ENCODE measurements around the gene TMPRSS7. TPM values are rescaled to one million over a fixed set of nuclear protein-coding genes. Genes with fewer than 3 reads are reported as not detected.
A peak's percentile ranks its signal among the peaks of the same experiment; 100 is the strongest.

The TMPRSS7 gene
- total and polyA plus RNA-seq, 2 donors from 2014 or later, result not detected

GRCh38 chr3:112128843-112129727 is 94.5 kb downstream of the TMPRSS7 start:
- no peak for FAIRE-seq
- H3K9me3 ChIP-seq (ENCODE audit: control insufficient read depth in 2 of 3, insufficient read depth in 1 of 3, low read length in 3 of 3), result no peaks in the 10 kb centered on the region
- TF ChIP-seq CTCF (IDR thresholded peaks at IDR 0.05; ENCODE audit: borderline replicate concordance, extremely low read depth, insufficient read depth), result no peak
- no peaks in the 10 kb centered on the region for H3K36me3 ChIP-seq (ENCODE audit: control insufficient read depth in 2 of 3, insufficient read depth in 3 of 3, low read length in 3 of 3)
- no peaks in the 10 kb centered on the region for H3K27me3 ChIP-seq (ENCODE audit: control insufficient read depth, insufficient read depth, low read length)
- H3K9ac ChIP-seq (ENCODE audit: low read length in 3 of 3), result no peak overlapping the region
- DNase-seq, result peak in 3 of 5 donors; percentile 45 to 79 (median 64)
- intact Hi-C loops (cut with DNase I), result no loop called here
- H3K4me1 ChIP-seq (ENCODE audit: control insufficient read depth in 2 of 3, insufficient read depth in 2 of 3, low read depth in 1 of 3, low read length in 3 of 3), result peaks cover 0 to 6% (median 2%) of the 10 kb centered on the region in 3 donors
- H3K4me3 ChIP-seq (ENCODE audit: low read length in 3 of 3), result no peak overlapping the region
- no peak overlapping the region for H3K27ac ChIP-seq (ENCODE audit: low read depth in 2 of 2, low read length in 2 of 2)

DNA sequence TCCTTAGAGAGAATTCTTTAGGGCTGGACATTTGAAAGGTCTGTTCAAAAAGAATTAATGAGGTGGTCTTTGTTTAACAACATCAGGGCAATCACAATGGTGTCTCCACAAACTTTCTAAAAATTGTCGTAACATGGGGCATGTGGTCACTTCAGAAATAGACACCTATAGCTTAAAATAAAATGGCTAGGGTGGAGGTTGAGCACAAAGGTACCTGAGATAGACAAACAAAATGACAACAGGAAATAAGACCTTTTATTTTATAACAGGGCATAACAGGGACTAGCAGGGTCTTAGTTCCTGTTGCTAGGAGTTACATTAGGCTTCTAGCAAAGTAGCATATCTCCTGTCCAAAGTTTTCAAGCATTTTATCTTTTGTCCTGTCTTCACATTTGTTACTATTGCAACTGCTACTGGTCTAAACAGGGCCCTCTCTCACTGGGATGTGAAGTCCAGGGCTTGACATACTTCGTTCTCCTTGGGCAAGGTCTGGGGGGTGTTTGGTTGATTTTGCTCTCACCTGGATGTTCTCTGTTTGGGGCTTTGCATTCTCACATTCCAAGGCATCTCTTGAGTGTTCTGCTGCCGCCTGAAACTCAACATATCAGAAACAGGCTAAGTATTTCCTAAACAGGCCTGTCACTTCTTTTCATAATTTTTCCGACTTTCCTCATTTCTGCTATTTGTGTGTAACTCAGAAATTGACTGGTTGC is 95.5 kb downstream of the TMPRSS7 start:
- no peak for FAIRE-seq
- no peak overlapping the region for H3K9ac ChIP-seq (ENCODE audit: low read length in 3 of 3)
- no peak for TF ChIP-seq CTCF (IDR thresholded peaks at IDR 0.05; ENCODE audit: borderline replicate concordance, extremely low read depth, insufficient read depth)

DNA sequence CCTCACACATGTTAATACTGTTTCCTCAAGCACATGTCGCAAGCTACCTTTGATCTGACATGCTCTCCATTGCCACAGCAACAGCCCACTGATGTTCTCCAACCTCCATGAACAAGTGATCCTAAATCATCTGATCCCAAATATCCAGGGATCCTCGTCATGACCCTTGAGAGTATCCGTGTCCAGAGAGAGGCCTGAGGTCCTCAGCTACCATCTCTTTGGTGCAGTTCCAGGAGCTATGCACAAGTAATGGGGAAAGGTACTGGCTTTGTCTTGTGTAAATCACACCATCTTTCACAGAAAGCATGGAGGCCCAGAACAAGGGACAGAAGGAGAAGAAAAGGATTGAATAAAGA is 96.1 kb downstream of the TMPRSS7 start:
- Histone ChIP-seq H3K4me1 (ENCODE audit: control insufficient read depth in 2 of 3, insufficient read depth in 2 of 3, low read depth in 1 of 3, low read length in 3 of 3) (peaks cover 0 to 8% (median 2%) of the 10 kb centered on the region in 3 donors), H3K9me3 (ENCODE audit: control insufficient read depth in 2 of 3, insufficient read depth in 1 of 3, low read length in 3 of 3) (no peaks in the 10 kb centered on the region), H3K27ac (ENCODE audit: low read depth in 2 of 2, low read length in 2 of 2) (no peak overlapping the region), H3K36me3 (ENCODE audit: control insufficient read depth in 2 of 3, insufficient read depth in 3 of 3, low read length in 3 of 3) (no peaks in the 10 kb centered on the region), H3K27me3 (ENCODE audit: control insufficient read depth, insufficient read depth, low read length) (no peaks in the 10 kb centered on the region), H3K4me3 (ENCODE audit: low read length in 3 of 3) (no peak overlapping the region), H3K9ac (ENCODE audit: low read length in 3 of 3) (no peak overlapping the region)
- intact Hi-C loops (cut with DNase I), result no loop called here
- no peak for FAIRE-seq
- DNase-seq, result no peak
- TF ChIP-seq CTCF (IDR thresholded peaks at IDR 0.05; ENCODE audit: borderline replicate concordance, extremely low read depth, insufficient read depth), result no peak

More for the DNA sequence above, 95.5 kb downstream of the TMPRSS7 start:
- H3K4me3 ChIP-seq (ENCODE audit: low read length in 3 of 3), result no peak overlapping the region
- no peaks in the 10 kb centered on the region for H3K27me3 ChIP-seq (ENCODE audit: control insufficient read depth, insufficient read depth, low read length)
- H3K36me3 ChIP-seq (ENCODE audit: control insufficient read depth in 2 of 3, insufficient read depth in 3 of 3, low read length in 3 of 3), result no peaks in the 10 kb centered on the region
- intact Hi-C loops (cut with DNase I), result no loop called here
- no peaks in the 10 kb centered on the region for H3K9me3 ChIP-seq (ENCODE audit: control insufficient read depth in 2 of 3, insufficient read depth in 1 of 3, low read length in 3 of 3)
- H3K4me1 ChIP-seq (ENCODE audit: control insufficient read depth in 2 of 3, insufficient read depth in 2 of 3, low read depth in 1 of 3, low read length in 3 of 3), result peaks cover 0 to 8% (median 2%) of the 10 kb centered on the region in 3 donors
- no peak overlapping the region for H3K27ac ChIP-seq (ENCODE audit: low read depth in 2 of 2, low read length in 2 of 2)
- DNase-seq, result no peak

Small RNA genes within 50 kb of the gene (microRNA-seq; reads per million reads assigned to microRNA genes)
- gene MIR567, result not detected

Other genes starting within 250 kb of the TMPRSS7 start
- gene PHLDB2, start 175.5 kb upstream of the TMPRSS7 start, total RNA-seq, result 85.6 TPM
- gene PHLDB2, start 175.5 kb upstream of the TMPRSS7 start, polyA plus RNA-seq (ENCODE audit: insufficient read depth, low read depth, low replicate concordance), result 28.0 TPM
- 30.9 TPM for gene ABHD10, start 55.7 kb upstream of the TMPRSS7 start, total RNA-seq
- gene ABHD10, start 55.7 kb upstream of the TMPRSS7 start, polyA plus RNA-seq (ENCODE audit: insufficient read depth, low read depth, low replicate concordance), result 53.2 TPM
- 0.79 TPM for gene TAGLN3, start 35.8 kb upstream of the TMPRSS7 start, total RNA-seq
- gene TAGLN3, start 35.8 kb upstream of the TMPRSS7 start, polyA plus RNA-seq (ENCODE audit: insufficient read depth, low read depth, low replicate concordance), result 5.7 TPM
- gene C3orf52, start 51.7 kb downstream of the TMPRSS7 start, total RNA-seq, result 5.2 TPM
- gene C3orf52, start 51.7 kb downstream of the TMPRSS7 start, polyA plus RNA-seq (ENCODE audit: insufficient read depth, low read depth, low replicate concordance), result 3.8 TPM
- gene GCSAM, start 98.5 kb downstream of the TMPRSS7 start, total RNA-seq, result 0.88 TPM
- gene GCSAM, start 98.5 kb downstream of the TMPRSS7 start, polyA plus RNA-seq (ENCODE audit: insufficient read depth, low read depth, low replicate concordance), result not detected

Measured in kidney (tissue), 14 donors.